Liver (tissue), 9 donors: Measurements from ENCODE around the gene TMUB1. TPM values are rescaled to one million over a fixed set of nuclear protein-coding genes. Genes with fewer than 3 reads are reported as not detected.

Source experiments
- DNase-seq: peaks from one replicate; pipeline ENCODE4 v3.0.0-alpha.2; 2017; ENCODE audit warnings: low spot score
- H3K27ac ChIP-seq, 2 donors: one replicate each; pipeline ENCODE4 v1.7.0; 2013; ENCODE audit warnings: inconsistent platforms in 2 of 2, low read length in 2 of 2, control low read depth in 1 of 2, low read depth in 1 of 2, mild to moderate bottlenecking in 1 of 2
- H3K27me3 ChIP-seq, 4 donors: one replicate each; pipeline versions ENCODE4 v1.6.1 to v1.7.0; 2013; ENCODE audit warnings: low read length in 3 of 4, inconsistent platforms in 1 of 4, mild to moderate bottlenecking in 1 of 4, moderate library complexity in 1 of 4; ENCODE audit not compliant: control insufficient read depth in 4 of 4, insufficient read depth in 4 of 4
- H3K36me3 ChIP-seq, 4 donors: one replicate each; pipeline versions ENCODE4 v1.6.1 to v1.7.0; 2013; ENCODE audit warnings: low read length in 3 of 4, mild to moderate bottlenecking in 3 of 4, low read depth in 1 of 4, moderate library complexity in 1 of 4; ENCODE audit not compliant: control insufficient read depth in 4 of 4, insufficient read depth in 3 of 4
- H3K4me1 ChIP-seq, 4 donors: one replicate each; pipeline versions ENCODE4 v1.6.1 to v1.7.0; 2013; ENCODE audit warnings: low read length in 3 of 4, mild to moderate bottlenecking in 3 of 4, moderate library complexity in 1 of 4; ENCODE audit not compliant: control insufficient read depth in 4 of 4, insufficient read depth in 4 of 4
- H3K4me3 ChIP-seq, 3 donors: one replicate each; pipeline versions ENCODE4 v1.6.1 to v1.7.0; 2013; ENCODE audit warnings: low read length in 3 of 3, control low read depth in 1 of 3, low read depth in 1 of 3, mild to moderate bottlenecking in 1 of 3
- H3K9ac ChIP-seq, 2 donors: one replicate each; pipeline ENCODE4 v1.7.0; 2013; ENCODE audit warnings: low read length in 2 of 2, mild to moderate bottlenecking in 2 of 2, moderate library complexity in 2 of 2, control low read depth in 1 of 2, low read depth in 1 of 2
- H3K9me3 ChIP-seq, 4 donors: one replicate each; pipeline versions ENCODE4 v1.6.1 to v1.7.0; 2013; ENCODE audit warnings: low read length in 3 of 4; ENCODE audit not compliant: control insufficient read depth in 4 of 4
- JUND ChIP-seq, 2 donors: IDR thresholded peaks; 2 replicates each; pipeline ENCODE4 v1.6.1; 2016; ENCODE audit warnings: antibody characterized with exemption in 2 of 2
- WGBS: extraction: QIAGEN DNeasy Blood & Tissue Kit; methylation state at CpG from one replicate; pipeline ENCODE4 v1.1.7; 2013; 5-methylcytosine and 5-hydroxymethylcytosine counted together
- polyA plus RNA-seq, 2 donors: library from polyadenylated mRNA; stranded (reverse) in 1 of 2; unstranded in 1 of 2; fragments of 200-250 nt in 1 of 2; fragments of >200 nt in 1 of 2; fragmentation: Nextera tagmentation in 1 of 2; extraction: Ambion mirVana in 1 of 2; gene quantifications; one replicate each; pipeline versions ENCODE4 v1.2.1 to v1.2.3, GENCODE V29; 2013 to 2015
- total RNA-seq, 2 donors: library from RNA; depleted of rRNA; stranded (reverse); fragments of >200 nt; gene quantifications; one replicate each; pipeline ENCODE4 v1.2.3, GENCODE V29; 2014
- TF ChIP-seq, protein P1 (sequence below): fragments of 150-350 bp; IDR thresholded peaks from 2 replicates; pipeline ENCODE4 v1.5.1; 2017; ENCODE audit warnings: improper control_type of control experiment, low read depth, low read length; ENCODE audit not compliant: missing input control
- TF ChIP-seq, protein P2 (sequence below): IDR thresholded peaks from 2 replicates; pipeline ENCODE4 v1.6.1; 2016; ENCODE audit warnings: antibody characterized with exemption
- TF ChIP-seq, protein P3 (sequence below): IDR thresholded peaks from 2 replicates; pipeline ENCODE4 v1.6.1; 2016; ENCODE audit warnings: antibody characterized with exemption
- TF ChIP-seq, protein P4 (sequence below): IDR thresholded peaks from 2 replicates; pipeline ENCODE4 v1.6.1; 2016; ENCODE audit warnings: antibody characterized with exemption
- TF ChIP-seq, protein P5 (sequence below): IDR thresholded peaks from 2 replicates; pipeline ENCODE4 v1.6.1; 2016; ENCODE audit warnings: antibody characterized with exemption, mild to moderate bottlenecking
- donor health status: healthy.
- donor health status: healthy.
- donor health status: healthy.
- donor health status: healthy.
- donor health status: healthy.

The TMUB1 gene
- total and polyA plus RNA-seq, 4 donors, result 15.1 to 51.7 (median 30.5) TPM

DNA sequence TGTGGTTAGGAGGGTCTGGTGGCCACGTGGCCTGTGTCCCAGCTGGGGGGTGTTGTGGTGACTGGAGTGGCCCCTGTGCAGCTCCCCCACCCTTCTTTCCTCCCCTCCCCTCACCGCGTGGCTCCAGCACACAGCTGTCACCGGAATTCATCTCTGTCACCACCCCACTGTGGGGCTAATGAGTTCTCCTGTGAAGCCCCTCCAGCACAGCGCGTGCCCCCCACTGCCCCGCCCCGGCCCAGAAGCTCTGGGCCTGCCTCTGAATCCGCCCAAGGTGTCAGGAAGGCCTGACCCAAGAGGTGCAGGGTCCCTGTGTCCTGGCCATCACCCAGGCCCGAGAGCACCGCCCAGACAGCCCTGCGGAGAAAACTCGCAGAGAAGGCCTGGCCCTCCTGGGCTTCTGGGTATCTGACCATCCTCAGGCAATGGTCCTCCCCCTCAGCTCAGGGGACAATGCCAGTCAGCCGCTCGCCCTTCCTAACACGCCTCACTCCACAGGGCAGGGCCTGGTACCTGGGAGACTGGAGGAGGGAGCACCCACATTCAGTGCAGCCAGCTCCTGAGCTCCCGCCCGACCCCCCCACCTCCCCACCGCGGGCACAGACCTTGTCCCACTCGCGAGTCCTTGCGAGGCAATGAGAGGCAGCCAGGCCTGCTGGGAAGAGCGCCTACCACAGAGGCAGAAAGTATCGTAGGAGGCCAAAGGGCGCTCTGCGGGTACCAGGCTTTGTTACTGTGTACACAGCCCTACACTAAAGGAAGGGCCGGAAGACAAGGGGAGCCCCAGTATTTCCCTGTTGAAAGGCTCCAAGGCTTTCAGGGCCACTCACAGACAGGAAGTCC lies 46.0 kb upstream of the TMUB1 start:
- Histone ChIP-seq H3K36me3 (peaks cover 7 to 50% (median 27%) of the 10 kb centered on the region in 4 donors), H3K4me3 (no peak overlapping the region), H3K27ac (no peak overlapping the region), H3K27me3 (no peaks in the 10 kb centered on the region), H3K9ac (no peak overlapping the region), H3K9me3 (no peaks in the 10 kb centered on the region), H3K4me1 (no peaks in the 10 kb centered on the region)
- TF ChIP-seq, protein P1, sequence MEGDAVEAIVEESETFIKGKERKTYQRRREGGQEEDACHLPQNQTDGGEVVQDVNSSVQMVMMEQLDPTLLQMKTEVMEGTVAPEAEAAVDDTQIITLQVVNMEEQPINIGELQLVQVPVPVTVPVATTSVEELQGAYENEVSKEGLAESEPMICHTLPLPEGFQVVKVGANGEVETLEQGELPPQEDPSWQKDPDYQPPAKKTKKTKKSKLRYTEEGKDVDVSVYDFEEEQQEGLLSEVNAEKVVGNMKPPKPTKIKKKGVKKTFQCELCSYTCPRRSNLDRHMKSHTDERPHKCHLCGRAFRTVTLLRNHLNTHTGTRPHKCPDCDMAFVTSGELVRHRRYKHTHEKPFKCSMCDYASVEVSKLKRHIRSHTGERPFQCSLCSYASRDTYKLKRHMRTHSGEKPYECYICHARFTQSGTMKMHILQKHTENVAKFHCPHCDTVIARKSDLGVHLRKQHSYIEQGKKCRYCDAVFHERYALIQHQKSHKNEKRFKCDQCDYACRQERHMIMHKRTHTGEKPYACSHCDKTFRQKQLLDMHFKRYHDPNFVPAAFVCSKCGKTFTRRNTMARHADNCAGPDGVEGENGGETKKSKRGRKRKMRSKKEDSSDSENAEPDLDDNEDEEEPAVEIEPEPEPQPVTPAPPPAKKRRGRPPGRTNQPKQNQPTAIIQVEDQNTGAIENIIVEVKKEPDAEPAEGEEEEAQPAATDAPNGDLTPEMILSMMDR, result no peak
- TF ChIP-seq, protein P2, sequence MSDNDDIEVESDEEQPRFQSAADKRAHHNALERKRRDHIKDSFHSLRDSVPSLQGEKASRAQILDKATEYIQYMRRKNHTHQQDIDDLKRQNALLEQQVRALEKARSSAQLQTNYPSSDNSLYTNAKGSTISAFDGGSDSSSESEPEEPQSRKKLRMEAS, result no peak
- TF ChIP-seq, protein P3, sequence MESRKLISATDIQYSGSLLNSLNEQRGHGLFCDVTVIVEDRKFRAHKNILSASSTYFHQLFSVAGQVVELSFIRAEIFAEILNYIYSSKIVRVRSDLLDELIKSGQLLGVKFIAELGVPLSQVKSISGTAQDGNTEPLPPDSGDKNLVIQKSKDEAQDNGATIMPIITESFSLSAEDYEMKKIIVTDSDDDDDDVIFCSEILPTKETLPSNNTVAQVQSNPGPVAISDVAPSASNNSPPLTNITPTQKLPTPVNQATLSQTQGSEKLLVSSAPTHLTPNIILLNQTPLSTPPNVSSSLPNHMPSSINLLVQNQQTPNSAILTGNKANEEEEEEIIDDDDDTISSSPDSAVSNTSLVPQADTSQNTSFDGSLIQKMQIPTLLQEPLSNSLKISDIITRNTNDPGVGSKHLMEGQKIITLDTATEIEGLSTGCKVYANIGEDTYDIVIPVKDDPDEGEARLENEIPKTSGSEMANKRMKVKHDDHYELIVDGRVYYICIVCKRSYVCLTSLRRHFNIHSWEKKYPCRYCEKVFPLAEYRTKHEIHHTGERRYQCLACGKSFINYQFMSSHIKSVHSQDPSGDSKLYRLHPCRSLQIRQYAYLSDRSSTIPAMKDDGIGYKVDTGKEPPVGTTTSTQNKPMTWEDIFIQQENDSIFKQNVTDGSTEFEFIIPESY, result no peak
- no peak for TF ChIP-seq JUND (IDR thresholded peaks at IDR 0.05)
- no peak for DNase-seq
- WGBS, result 93% methylated on average over 28 of the region's 28 CpGs

DNA sequence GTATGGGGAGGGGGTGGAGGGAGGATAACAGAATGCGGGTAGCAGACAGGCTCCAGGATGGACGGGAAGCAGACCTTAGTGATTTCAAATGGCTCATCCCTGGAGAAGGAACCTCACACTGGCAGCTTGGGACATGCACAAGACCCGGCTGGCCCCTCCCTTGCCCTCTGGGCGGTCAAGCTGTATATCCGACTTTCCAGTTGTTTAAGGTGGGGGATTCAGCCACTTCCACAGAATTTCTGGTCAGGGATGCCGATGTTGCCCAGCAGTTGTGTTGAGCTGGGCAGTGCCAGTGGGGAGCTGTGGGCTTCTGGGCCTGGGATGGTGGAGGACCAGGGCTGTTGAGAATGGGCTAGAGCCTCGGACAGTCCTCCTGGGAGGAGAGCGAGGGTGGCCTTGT lies 45.4 kb upstream of the TMUB1 start:
- H3K27me3 ChIP-seq, result no peaks in the 10 kb centered on the region
- TF ChIP-seq, protein P4, sequence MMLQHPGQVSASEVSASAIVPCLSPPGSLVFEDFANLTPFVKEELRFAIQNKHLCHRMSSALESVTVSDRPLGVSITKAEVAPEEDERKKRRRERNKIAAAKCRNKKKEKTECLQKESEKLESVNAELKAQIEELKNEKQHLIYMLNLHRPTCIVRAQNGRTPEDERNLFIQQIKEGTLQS, result no peak
- TF ChIP-seq, protein P5, sequence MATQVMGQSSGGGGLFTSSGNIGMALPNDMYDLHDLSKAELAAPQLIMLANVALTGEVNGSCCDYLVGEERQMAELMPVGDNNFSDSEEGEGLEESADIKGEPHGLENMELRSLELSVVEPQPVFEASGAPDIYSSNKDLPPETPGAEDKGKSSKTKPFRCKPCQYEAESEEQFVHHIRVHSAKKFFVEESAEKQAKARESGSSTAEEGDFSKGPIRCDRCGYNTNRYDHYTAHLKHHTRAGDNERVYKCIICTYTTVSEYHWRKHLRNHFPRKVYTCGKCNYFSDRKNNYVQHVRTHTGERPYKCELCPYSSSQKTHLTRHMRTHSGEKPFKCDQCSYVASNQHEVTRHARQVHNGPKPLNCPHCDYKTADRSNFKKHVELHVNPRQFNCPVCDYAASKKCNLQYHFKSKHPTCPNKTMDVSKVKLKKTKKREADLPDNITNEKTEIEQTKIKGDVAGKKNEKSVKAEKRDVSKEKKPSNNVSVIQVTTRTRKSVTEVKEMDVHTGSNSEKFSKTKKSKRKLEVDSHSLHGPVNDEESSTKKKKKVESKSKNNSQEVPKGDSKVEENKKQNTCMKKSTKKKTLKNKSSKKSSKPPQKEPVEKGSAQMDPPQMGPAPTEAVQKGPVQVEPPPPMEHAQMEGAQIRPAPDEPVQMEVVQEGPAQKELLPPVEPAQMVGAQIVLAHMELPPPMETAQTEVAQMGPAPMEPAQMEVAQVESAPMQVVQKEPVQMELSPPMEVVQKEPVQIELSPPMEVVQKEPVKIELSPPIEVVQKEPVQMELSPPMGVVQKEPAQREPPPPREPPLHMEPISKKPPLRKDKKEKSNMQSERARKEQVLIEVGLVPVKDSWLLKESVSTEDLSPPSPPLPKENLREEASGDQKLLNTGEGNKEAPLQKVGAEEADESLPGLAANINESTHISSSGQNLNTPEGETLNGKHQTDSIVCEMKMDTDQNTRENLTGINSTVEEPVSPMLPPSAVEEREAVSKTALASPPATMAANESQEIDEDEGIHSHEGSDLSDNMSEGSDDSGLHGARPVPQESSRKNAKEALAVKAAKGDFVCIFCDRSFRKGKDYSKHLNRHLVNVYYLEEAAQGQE, result no peak
- TF ChIP-seq, protein P2, result no peak
- no peak overlapping the region for H3K4me3 ChIP-seq
- WGBS, result 94% methylated on average over 8 of the region's 8 CpGs
- no peak for DNase-seq
- no peak overlapping the region for H3K9ac ChIP-seq
- H3K27ac ChIP-seq, result no peak overlapping the region
- H3K9me3 ChIP-seq, result no peaks in the 10 kb centered on the region
- no peaks in the 10 kb centered on the region for H3K4me1 ChIP-seq
- H3K36me3 ChIP-seq, result peaks cover 7 to 45% (median 21%) of the 10 kb centered on the region in 4 donors
